NB4 (cell line): Measurements from ENCODE around the gene USP17L18.
"Not testable (repeated sequence)": the region's sequence is repeated elsewhere in the genome, so short reads cannot be mapped to it uniquely, and the experiment has no call there.

ENCODE experiments used
- DNase-seq: peaks from one replicate; pipeline ENCODE4 v3.0.0; 2010; ENCODE audit warnings: low read depth
- H3K4me3 ChIP-seq: one replicate; pipeline ENCODE4 v1.5.1; 2011; ENCODE audit warnings: mild to moderate bottlenecking, low read depth, low read length, moderate library complexity

USP17L18 gene, protein sequence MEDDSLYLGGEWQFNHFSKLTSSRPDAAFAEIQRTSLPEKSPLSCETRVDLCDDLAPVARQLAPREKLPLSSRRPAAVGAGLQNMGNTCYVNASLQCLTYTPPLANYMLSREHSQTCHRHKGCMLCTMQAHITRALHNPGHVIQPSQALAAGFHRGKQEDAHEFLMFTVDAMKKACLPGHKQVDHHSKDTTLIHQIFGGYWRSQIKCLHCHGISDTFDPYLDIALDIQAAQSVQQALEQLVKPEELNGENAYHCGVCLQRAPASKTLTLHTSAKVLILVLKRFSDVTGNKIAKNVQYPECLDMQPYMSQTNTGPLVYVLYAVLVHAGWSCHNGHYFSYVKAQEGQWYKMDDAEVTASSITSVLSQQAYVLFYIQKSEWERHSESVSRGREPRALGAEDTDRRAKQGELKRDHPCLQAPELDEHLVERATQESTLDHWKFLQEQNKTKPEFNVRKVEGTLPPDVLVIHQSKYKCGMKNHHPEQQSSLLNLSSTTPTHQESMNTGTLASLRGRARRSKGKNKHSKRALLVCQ

DNA sequence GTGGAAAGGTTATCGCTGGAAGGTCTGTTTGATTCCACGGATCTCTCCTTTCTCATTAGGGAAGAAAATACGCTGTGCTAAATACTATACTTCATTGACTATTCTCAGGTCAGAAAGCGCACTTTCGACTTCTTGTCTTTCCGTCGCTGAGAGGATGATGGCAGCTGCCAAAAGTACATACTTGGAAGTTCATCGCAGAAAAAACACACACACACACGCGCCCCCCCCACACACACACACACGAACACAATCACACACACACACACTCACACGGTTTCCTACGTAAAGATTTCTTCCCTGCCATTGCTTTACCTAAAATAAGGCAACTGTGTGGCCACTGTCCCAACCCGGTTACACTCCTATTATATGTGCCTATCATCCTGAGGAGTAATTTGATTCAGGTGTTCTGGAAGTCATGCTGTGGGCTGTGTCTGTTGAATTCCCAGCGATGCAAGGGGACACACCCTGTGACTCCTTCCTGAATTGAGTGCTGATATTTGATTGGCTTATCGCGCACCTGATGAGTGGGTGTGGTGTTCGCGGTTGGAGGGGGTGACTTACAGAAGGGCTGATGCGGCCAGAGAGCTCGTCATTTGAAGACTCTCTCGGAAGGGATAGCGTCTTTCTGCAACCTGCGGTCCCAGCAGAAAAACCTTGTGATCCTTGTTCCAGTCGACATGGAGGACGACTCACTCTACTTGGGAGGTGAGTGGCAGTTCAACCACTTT is at the start of gene USP17L18:
USP17L18 (plus strand) TSS at position 678 of the 728 bp plus-strand sequence; CDS start at position 678, 0 bp downstream.
- peak; percentile 1 for DNase-seq
- H3K4me3 ChIP-seq, result not testable (repeated sequence)

DNA sequence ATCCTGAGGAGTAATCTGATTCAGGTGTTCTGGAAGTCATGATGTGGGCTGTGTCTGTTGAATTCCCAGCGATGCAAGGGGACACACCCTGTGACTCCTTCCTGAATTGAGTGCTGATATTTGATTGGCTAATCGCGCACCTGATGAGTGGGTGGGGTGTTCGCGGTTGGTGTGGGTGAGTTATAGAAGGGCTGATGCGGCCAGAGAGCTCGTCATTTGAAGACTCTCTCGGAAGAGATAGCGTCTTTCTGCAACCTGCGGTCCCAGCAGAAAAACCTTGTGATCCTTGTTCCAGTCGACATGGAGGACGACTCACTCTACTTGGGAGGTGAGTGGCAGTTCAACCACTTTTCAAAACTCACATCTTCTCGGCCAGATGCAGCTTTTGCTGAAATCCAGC is 38.1 kb upstream of the USP17L18 start, which contains the start of gene USP17L10:
USP17L10 (plus strand) TSS at position 301 of the 400 bp plus-strand sequence; CDS start at position 301, 0 bp downstream.
- not testable (repeated sequence) for DNase-seq, H3K4me3 ChIP-seq

DNA sequence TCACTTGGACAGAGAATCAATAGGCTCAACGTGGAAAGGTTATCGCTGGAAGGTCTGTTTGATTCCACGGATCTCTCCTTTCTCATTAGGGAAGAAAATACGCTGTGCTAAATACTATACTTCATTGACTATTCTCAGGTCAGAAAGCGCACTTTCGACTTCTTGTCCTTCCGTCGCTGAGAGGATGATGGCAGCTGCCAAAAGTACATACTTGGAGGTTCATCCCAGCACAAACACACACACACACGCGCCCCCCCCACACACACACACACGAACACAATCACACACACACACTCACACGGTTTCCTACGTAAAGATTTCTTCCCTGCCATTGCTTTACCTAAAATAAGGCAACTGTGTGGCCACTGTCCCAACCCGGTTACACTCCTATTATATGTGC is 33.7 kb upstream of the USP17L18 start:
- not testable (repeated sequence) for DNase-seq, H3K4me3 ChIP-seq

DNA sequence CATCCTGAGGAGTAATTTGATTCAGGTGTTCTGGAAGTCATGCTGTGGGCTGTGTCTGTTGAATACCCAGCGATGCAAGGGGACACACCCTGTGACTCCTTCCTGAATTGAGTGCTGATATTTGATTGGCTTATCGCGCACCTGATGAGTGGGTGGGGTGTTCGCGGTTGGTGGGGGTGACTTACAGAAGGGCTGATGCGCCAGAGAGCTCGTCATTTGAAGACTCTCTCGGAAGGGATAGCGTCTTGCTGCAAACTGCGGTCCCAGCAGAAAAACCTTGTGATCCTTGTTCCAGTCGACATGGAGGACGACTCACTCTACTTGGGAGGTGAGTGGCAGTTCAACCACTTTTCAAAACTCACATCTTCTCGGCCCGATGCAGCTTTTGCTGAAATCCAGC is 33.3 kb upstream of the USP17L18 start, which contains the start of gene USP17L11:
USP17L11 (plus strand) TSS at position 301 of the 400 bp plus-strand sequence; CDS start at position 301, 0 bp downstream.
- not testable (repeated sequence) for H3K4me3 ChIP-seq, DNase-seq

DNA sequence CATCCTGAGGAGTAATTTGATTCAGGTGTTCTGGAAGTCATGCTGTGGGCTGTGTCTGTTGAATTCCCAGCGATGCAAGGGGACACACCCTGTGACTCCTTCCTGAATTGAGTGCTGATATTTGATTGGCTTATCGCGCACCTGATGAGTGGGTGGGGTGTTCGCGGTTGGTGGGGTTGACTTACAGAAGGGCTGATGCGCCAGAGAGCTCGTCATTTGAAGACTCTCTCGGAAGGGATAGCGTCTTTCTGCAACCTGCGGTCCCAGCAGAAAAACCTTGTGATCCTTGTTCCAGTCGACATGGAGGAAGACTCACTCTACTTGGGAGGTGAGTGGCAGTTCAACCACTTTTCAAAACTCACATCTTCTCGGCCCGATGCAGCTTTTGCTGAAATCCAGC is 28.6 kb upstream of the USP17L18 start, which contains the start of gene USP17L12:
USP17L12 (plus strand) TSS at position 301 of the 400 bp plus-strand sequence; CDS start at position 301, 0 bp downstream.
- H3K4me3 ChIP-seq, DNase-seq: not testable (repeated sequence)

DNA sequence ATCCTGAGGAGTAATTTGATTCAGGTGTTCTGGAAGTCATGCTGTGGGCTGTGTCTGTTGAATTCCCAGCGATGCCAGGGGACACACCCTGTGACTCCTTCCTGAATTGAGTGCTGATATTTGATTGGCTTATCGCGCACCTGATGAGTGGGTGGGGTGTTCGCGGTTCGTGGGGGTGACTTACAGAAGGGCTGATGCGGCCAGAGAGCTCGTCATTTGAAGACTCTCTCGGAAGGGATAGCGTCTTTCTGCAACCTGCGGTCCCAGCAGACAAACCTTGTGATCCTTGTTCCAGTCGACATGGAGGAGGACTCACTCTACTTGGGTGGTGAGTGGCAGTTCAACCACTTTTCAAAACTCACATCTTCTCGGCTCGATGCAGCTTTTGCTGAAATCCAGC is 23.8 kb upstream of the USP17L18 start, which contains the start of gene USP17L13:
USP17L13 (plus strand) TSS at position 301 of the 400 bp plus-strand sequence; CDS start at position 301, 0 bp downstream.
- DNase-seq, H3K4me3 ChIP-seq: not testable (repeated sequence)

DNA sequence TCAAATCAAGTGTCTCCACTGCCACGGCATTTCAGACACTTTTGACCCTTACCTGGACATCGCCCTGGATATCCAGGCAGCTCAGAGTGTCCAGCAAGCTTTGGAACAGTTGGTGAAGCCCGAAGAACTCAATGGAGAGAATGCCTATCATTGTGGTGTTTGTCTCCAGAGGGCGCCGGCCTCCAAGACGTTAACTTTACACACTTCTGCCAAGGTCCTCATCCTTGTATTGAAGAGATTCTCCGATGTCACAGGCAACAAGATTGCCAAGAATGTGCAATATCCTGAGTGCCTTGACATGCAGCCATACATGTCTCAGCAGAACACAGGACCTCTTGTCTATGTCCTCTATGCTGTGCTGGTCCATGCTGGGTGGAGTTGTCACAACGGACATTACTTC is 18.2 kb upstream of the USP17L18 start:
- not testable (repeated sequence) for H3K4me3 ChIP-seq, DNase-seq

DNA sequence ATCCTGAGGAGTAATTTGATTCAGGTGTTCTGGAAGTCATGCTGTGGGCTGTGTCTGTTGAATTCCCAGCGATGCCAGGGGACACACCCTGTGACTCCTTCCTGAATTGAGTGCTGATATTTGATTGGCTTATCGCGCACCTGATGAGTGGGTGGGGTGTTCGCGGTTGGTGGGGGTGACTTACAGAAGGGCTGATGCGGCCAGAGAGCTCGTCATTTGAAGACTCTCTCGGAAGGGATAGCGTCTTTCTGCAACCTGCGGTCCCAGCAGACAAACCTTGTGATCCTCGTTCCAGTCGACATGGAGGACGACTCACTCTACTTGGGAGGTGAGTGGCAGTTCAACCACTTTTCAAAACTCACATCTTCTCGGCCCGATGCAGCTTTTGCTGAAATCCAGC is 14.3 kb upstream of the USP17L18 start, which contains the start of gene USP17L15:
USP17L15 (plus strand) TSS at position 301 of the 400 bp plus-strand sequence; CDS start at position 301, 0 bp downstream.
- not testable (repeated sequence) for H3K4me3 ChIP-seq, DNase-seq

DNA sequence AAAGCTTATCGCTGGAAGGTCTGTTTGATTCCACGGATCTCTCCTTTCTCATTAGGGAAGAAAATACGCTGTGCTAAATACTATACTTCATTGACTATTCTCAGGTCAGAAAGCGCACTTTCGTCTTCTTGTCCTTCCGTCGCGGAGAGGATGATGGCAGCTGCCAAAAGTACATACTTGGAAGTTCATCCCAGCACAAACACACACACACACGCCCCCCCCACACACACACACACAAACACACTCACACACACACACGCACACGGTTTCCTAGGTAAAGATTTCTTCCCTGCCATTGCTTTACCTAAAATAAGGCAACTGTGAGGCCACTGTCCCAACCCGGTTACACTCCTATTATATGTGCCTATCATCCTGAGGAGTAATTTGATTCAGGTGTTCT is 10.0 kb upstream of the USP17L18 start:
- DNase-seq, result peak; percentile 1
- not testable (repeated sequence) for H3K4me3 ChIP-seq

DNA sequence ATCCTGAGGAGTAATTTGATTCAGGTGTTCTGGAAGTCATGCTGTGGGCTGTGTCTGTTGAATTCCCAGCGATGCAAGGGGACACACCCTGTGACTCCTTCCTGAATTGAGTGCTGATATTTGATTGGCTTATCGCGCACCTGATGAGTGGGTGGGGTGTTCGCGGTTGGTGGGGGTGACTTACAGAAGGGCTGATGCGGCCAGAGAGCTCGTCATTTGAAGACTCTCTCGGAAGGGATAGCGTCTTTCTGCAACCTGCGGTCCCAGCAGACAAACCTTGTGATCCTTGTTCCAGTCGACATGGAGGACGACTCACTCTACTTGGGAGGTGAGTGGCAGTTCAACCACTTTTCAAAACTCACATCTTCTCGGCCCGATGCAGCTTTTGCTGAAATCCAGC is 4.9 kb upstream of the USP17L18 start, which contains the start of gene USP17L17:
USP17L17 (plus strand) TSS at position 301 of the 400 bp plus-strand sequence; CDS start at position 301, 0 bp downstream.
- not testable (repeated sequence) for DNase-seq, H3K4me3 ChIP-seq

DNA sequence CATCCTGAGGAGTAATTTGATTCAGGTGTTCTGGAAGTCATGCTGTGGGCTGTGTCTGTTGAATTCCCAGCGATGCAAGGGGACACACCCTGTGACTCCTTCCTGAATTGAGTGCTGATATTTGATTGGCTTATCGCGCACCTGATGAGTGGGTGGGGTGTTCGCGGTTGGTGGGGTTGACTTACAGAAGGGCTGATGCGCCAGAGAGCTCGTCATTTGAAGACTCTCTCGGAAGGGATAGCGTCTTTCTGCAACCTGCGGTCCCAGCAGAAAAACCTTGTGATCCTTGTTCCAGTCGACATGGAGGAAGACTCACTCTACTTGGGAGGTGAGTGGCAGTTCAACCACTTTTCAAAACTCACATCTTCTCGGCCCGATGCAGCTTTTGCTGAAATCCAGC is 4.6 kb downstream of the USP17L18 start, which contains the start of gene USP17L19:
USP17L19 (plus strand) TSS at position 301 of the 400 bp plus-strand sequence; CDS start at position 301, 0 bp downstream.
- H3K4me3 ChIP-seq, DNase-seq: not testable (repeated sequence)

DNA sequence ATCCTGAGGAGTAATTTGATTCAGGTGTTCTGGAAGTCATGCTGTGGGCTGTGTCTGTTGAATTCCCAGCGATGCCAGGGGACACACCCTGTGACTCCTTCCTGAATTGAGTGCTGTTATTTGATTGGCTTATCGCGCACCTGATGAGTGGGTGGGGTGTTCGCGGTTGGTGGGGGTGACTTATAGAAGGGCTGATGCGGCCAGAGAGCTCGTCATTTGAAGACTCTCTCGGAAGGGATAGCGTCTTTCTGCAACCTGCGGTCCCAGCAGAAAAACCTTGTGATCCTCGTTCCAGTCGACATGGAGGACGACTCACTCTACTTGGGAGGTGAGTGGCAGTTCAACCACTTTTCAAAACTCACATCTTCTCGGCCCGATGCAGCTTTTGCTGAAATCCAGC is 9.4 kb downstream of the USP17L18 start, which contains the start of gene USP17L20:
USP17L20 (plus strand) TSS at position 301 of the 400 bp plus-strand sequence; CDS start at position 301, 0 bp downstream.
- H3K4me3 ChIP-seq, DNase-seq: not testable (repeated sequence)

DNA sequence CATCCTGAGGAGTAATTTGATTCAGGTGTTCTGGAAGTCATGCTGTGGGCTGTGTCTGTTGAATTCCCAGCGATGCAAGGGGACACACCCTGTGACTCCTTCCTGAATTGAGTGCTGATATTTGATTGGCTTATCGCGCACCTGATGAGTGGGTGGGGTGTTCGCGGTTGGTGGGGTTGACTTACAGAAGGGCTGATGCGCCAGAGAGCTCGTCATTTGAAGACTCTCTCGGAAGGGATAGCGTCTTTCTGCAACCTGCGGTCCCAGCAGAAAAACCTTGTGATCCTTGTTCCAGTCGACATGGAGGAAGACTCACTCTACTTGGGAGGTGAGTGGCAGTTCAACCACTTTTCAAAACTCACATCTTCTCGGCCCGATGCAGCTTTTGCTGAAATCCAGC is 14.1 kb downstream of the USP17L18 start, which contains the start of gene USP17L21:
USP17L21 (plus strand) TSS at position 301 of the 400 bp plus-strand sequence; CDS start at position 301, 0 bp downstream.
- not testable (repeated sequence) for DNase-seq, H3K4me3 ChIP-seq

DNA sequence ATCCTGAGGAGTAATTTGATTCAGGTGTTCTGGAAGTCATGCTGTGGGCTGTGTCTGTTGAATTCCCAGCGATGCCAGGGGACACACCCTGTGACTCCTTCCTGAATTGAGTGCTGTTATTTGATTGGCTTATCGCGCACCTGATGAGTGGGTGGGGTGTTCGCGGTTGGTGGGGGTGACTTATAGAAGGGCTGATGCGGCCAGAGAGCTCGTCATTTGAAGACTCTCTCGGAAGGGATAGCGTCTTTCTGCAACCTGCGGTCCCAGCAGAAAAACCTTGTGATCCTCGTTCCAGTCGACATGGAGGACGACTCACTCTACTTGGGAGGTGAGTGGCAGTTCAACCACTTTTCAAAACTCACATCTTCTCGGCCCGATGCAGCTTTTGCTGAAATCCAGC is 18.9 kb downstream of the USP17L18 start, which contains the start of gene USP17L22:
USP17L22 (plus strand) TSS at position 301 of the 400 bp plus-strand sequence; CDS start at position 301, 0 bp downstream.
- not testable (repeated sequence) for H3K4me3 ChIP-seq, DNase-seq

DNA sequence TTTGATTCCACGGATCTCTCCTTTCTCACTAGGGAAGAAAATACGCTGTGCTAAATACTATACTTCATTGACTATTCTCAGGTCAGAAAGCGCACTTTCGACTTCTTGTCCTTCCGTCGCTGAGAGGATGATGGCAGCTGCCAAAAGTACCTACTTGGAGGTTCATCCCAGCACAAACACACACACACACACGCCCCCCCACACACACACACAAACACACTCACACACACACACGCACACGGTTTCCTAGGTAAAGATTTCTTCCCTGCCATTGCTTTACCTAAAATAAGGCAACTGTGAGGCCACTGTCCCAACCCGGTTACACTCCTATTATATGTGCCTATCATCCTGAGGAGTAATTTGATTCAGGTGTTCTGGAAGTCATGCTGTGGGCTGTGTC is 23.3 kb downstream of the USP17L18 start:
- not testable (repeated sequence) for H3K4me3 ChIP-seq, DNase-seq
